Measurements from ENCODE around the gene ZNF407. TPM values are rescaled to one million over a fixed set of nuclear protein-coding genes. Genes with fewer than 3 reads are reported as not detected.
A peak's percentile ranks its signal among the peaks of the same experiment; 100 is the strongest.

The ZNF407 gene
- total and polyA plus RNA-seq, 4 donors = 1.9 to 16.5 (median 6.6) TPM

GRCh38 chr18:75067996-75068645, 470.5 kb downstream of the ZNF407 start (continued):
- no peak for TF ChIP-seq CTCF (IDR thresholded peaks at IDR 0.05; ENCODE audit: low read depth, low read length, missing input control)
- no peak for TF ChIP-seq RAD21 (IDR thresholded peaks at IDR 0.05)

GRCh38 chr18:75068682-75069435, 471.2 kb downstream of the ZNF407 start:
- no peak for DNase-seq (ENCODE audit: low spot score)
- H3K4me3 ChIP-seq (ENCODE audit: low read depth in 1 of 3, low read length in 3 of 3) = no peak overlapping the region
- no peak for TF ChIP-seq HNF4A (conservative IDR thresholded peaks at IDR 0.05)
- TF ChIP-seq RAD21 (IDR thresholded peaks at IDR 0.05) = no peak
- no peak for TF ChIP-seq RXRA (IDR thresholded peaks at IDR 0.05)
- TF ChIP-seq TAF1 (conservative IDR thresholded peaks at IDR 0.05) = no peak
- H3K9me3 ChIP-seq (ENCODE audit: control insufficient read depth in 4 of 4, low read length in 3 of 4) = no peaks in the 10 kb centered on the region
- H3K9ac ChIP-seq (ENCODE audit: low read depth in 1 of 2, low read length in 2 of 2) = no peak overlapping the region
- no peaks in the 10 kb centered on the region for H3K4me1 ChIP-seq (ENCODE audit: control insufficient read depth in 4 of 4, insufficient read depth in 4 of 4, low read length in 3 of 4)
- no peaks in the 10 kb centered on the region for H3K27me3 ChIP-seq (ENCODE audit: control insufficient read depth in 4 of 4, insufficient read depth in 4 of 4, low read length in 3 of 4)
- WGBS = 94% methylated on average over 20 of the region's 20 CpGs
- H3K27ac ChIP-seq (ENCODE audit: low read depth in 1 of 2, low read length in 2 of 2) = no peak overlapping the region
- peaks cover 0 to 2% (median 1%) of the 10 kb centered on the region in 4 donors for H3K36me3 ChIP-seq (ENCODE audit: control insufficient read depth in 4 of 4, insufficient read depth in 3 of 4, low read depth in 1 of 4, low read length in 3 of 4)

- no peak overlapping the region for H3K9ac ChIP-seq (ENCODE audit: low read depth in 1 of 2, low read length in 2 of 2)
- TF ChIP-seq CTCF (IDR thresholded peaks at IDR 0.05; ENCODE audit: low read depth, low read length, missing input control) (no peak), HNF4A (conservative IDR thresholded peaks at IDR 0.05) (no peak), JUND (IDR thresholded peaks at IDR 0.05) (no peak), FOXA1 (IDR thresholded peaks at IDR 0.05) (no peak), ATF3 (IDR thresholded peaks at IDR 0.05) (no peak), FOXA2 (IDR thresholded peaks at IDR 0.05) (no peak)
- TF ChIP-seq, protein P1, sequence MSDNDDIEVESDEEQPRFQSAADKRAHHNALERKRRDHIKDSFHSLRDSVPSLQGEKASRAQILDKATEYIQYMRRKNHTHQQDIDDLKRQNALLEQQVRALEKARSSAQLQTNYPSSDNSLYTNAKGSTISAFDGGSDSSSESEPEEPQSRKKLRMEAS (IDR thresholded peaks at IDR 0.05) = no peak
- no peaks in the 10 kb centered on the region for H3K9me3 ChIP-seq (ENCODE audit: control insufficient read depth in 4 of 4, low read length in 3 of 4)
- no peaks in the 10 kb centered on the region for H3K4me1 ChIP-seq (ENCODE audit: control insufficient read depth in 4 of 4, insufficient read depth in 4 of 4, low read length in 3 of 4)
- DNase-seq (ENCODE audit: low spot score) = no peak
- no peak overlapping the region for H3K4me3 ChIP-seq (ENCODE audit: low read depth in 1 of 3, low read length in 3 of 3)
- peaks cover 0 to 2% (median under 1%) of the 10 kb centered on the region in 4 donors for H3K36me3 ChIP-seq (ENCODE audit: control insufficient read depth in 4 of 4, insufficient read depth in 3 of 4, low read depth in 1 of 4, low read length in 3 of 4)
- H3K27ac ChIP-seq (ENCODE audit: low read depth in 1 of 2, low read length in 2 of 2) = peak overlapping the region; percentile 53 to 79
- no peaks in the 10 kb centered on the region for H3K27me3 ChIP-seq (ENCODE audit: control insufficient read depth in 4 of 4, insufficient read depth in 4 of 4, low read length in 3 of 4)
- 85% methylated on average over 16 of the region's 16 CpGs for WGBS
Measured at GRCh38 chr18:75070235-75070624, 472.6 kb downstream of the ZNF407 start.
